ENCODE results near the gene PNISR.
A peak's percentile ranks its signal among the peaks of the same experiment; 100 is the strongest.

PNISR gene

DNA sequence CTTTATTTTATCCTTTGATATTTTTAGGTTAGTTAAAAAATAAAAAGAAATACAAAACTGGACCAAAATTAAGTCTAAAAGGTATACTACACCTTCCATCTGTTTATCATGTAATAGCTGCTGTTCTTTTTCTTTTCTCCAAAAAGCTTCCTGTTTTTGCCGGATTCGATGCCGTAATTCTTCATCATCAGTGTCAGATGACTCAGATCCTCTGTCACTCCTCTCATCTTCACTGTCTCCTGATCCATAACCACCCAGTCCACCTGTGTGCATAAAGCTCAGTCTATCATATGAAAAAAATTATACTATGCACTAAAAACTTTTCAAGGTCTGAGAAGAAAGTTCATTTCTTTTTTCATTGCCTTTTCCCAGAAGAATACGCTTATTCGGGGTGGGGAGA lies 22.7 kb downstream of the PNISR start:
- DNase-seq (ENCODE audit: low read depth): no peak

DNA sequence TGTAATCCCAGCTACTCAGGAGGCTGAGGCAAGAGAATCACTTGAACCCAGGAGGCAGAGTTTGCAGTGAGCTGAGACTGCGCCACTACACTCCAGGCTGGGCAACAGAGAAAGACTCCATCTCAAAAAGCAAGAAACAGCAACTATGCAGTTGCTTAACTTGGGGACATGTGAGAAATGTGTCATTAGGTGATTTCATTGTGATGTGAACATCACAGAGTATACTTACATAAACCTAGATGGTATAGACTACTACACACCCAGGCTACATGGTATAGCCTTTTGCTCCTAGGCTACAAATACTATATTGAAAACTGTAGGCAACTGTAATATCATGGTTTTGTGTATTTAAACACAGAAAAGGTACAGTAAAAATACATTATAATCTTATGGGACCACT lies 27.8 kb downstream of the PNISR start:
- no peak for DNase-seq (ENCODE audit: low read depth)

GRCh38 chr6:99393698-99394531 lies 31.2 kb downstream of the PNISR start, which contains the start of gene COQ3:
COQ3 (minus strand) TSS chr6:99394195; CDS start chr6:99394179, 16 bp downstream.
- DNase-seq (ENCODE audit: low read depth): peak; percentile 75

DNA sequence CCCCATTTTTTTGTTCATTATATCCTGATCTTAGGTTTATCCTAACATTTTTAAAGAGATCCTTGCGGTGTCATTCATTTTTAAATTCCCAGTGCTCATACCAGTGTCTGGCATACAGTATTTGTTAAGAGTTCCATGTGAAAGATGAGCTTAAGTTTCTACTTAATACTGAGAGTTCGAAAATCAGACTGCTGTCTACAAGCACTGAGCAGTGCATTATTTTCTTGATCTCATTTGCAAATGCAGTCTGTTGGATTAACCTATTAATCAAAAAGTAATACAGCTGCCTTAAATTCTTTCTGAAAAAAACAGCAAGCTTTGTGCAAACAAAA lies 31.8 kb downstream of the PNISR start:
- DNase-seq (ENCODE audit: low read depth): no peak

DNA sequence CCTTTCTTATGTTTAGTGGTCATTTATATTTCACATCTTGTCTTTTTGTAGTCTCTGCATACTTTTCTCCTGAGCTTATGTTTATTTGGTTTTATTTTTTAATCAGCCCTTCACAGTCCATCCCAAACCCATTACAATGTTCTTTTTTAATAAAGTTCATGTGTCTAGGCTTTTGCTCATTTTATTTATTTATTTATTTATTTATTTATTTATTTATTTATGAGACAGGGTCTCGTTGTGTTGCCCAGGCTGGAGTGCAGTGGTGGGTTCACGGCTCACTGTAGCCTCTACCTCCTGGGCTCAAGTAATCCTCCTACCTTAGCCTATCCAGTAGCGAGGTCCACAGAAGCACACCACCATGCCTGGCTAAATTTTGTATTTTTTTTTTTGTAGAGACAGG lies 34.2 kb downstream of the PNISR start:
- no peak for DNase-seq (ENCODE audit: low read depth)

GRCh38 chr6:99384507-99384906 lies 40.6 kb downstream of the PNISR start:
- no peak for DNase-seq (ENCODE audit: low read depth)

- no peak for DNase-seq (ENCODE audit: low read depth)
These were observed 46.5 kb downstream of the PNISR start for GRCh38 chr6:99378636-99379035.

DNA sequence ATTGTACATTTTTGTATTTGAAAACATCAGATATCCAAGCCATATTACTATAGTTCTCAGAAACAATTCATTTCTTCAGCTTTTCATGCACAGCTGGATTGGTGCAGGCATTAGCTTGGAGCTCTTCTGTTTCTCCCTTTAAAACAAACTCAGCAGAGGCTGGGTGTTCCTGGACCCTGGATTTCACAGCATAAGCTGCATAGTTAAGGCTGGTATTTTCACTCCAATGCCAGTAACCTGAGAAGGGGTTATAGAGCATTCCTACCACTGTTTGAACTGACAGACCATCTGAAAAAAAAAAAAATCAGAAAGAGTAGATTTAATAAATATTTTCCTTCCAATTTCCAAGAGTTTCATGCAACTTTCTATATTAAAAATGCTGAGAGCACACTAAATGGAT lies 55.6 kb downstream of the PNISR start:
- no peak for DNase-seq (ENCODE audit: low read depth)

- DNase-seq (ENCODE audit: low read depth): no peak
These were observed 58.3 kb downstream of the PNISR start for GRCh38 chr6:99366852-99367251.

- DNase-seq (ENCODE audit: low read depth): no peak
These were observed 61.1 kb downstream of the PNISR start for GRCh38 chr6:99364026-99364425.

DNA sequence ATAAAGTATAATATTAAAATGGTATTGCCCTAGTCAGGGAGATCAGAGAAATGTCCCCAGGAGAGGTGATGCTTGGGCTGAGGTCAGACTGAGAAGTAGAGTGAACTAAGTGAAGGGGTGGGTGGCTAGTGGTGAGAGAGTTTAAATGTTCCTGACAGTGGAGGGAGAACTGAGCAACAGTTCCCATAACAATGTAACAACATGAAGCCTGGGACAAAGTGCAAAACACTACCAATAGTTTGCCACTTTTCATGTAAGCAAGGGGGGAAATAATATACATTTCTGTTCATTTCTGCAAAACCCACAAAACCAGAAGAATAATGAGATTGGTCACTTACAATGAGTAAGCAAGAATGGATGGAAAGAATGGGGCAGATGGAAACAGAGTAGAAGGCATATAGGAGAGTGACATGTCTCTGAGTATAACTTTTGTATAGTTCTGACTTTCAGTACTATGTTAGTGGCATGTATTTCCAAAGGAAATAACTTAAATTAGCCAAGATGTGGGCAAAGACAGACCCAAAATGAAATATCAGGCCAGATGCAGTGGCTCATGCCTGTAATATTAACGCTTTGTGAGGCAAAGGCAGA lies 62.3 kb downstream of the PNISR start:
- DNase-seq (ENCODE audit: low read depth): no peak

GRCh38 chr6:99359800-99360199 lies 65.3 kb downstream of the PNISR start:
- no peak for DNase-seq (ENCODE audit: low read depth)

DNA sequence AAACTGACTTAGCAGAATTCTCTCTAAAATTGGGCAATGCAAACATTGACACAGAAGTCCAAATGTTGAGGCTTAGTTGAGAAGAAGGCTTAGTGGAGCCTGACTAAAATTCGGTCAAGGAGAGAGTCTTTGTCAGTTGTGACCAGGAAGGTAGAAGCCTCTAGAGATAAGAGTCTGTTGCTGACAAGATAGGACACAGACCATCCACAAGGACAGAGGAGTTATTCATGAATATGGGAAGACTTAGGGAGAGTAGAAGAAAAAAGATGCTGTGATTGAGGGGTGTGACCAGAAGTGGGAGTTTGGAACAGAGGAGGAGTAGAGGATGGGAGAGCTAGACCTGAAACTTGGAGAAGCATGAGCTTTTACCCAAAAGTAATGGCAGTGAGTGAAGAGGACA lies 68.5 kb downstream of the PNISR start:
- DNase-seq (ENCODE audit: low read depth): no peak

- no peak for DNase-seq (ENCODE audit: low read depth)
These were observed 70.1 kb downstream of the PNISR start for GRCh38 chr6:99354983-99355382.

DNA sequence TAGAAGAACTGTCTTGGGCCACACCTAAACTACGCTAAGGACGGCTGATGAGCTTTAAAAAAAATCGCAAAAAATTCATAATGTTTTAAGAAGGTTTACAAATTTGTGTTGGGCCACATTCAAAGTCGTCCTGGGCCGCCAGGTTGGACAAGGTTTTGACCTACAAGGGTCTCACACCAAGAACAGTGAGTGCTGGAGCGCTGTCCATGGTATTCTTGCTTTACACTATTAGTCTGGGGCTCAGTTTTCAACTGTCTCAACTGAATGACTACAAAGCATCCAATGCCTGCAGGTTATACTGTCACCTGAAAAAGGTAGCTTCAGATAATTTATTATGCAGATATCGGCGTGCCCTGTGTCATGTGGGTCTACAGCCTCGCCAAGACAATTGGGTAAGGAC lies 72.0 kb downstream of the PNISR start:
- DNase-seq (ENCODE audit: low read depth): no peak

DNA sequence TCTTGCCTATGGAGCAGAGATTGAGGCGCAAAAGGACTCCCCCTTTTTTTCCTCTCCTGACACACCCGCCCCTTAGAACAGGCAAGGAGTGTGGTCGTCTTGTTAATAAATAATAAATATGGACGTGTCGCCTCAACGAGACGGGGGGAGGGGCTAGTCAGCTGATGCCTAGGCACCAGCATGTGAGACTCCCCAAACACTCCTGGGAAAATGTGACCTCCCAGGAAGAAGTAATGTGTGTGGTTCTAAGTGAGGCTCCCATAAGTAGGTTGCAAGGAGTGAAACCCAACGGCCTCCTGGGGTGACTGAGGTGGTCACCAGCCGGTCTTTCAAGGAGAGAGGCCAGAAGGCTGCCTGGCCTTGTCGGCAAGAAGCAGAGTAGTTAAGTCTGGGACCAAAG lies 74.5 kb downstream of the PNISR start:
- no peak for DNase-seq (ENCODE audit: low read depth)

- DNase-seq (ENCODE audit: low read depth): peak; percentile 14
These were observed 75.7 kb downstream of the PNISR start, which contains the start of gene FAXC for GRCh38 chr6:99349171-99350141. FAXC (minus strand) TSS chr6:99349674; CDS start chr6:99349372, 302 bp downstream.

DNA sequence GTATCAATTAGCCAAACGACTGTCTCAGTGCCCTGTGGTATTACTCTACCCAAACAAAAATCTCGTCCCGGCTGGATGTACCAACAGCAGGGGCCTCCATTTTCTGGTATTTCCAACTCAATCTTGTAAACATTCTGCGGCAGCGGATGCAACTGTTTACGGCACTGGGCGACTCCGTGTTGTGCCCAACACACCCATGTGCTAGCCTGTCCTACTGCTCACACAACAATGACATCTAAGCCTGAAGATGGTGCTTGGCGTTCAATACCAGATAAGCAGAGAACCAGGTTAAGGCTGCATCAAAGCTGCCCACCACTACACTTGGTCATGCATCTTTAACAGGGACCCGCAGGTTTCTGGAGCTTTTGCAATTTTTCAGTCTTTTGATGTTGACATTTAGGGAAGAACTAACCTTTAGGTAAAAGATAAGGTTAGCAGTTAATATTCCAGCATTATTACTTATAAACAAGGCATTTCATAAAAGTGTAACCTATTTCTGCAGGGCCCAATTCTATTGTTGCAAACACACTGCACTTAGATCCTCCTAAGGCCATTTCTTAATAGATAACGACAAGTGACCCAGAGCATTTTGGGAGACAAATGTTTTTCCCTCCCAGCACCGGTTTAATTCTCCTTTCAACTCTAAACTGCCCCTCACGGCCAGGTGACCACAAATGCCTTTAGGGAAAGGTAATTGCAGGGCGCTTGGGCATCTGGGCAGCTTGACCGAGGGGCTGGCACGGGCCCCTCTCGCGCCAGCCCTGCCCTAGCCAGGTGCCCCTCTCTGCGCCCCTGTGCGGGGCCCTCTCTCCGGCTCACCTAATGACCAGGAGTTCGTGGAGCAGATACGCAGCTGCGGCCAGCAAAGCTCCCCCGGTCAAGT lies 76.6 kb downstream of the PNISR start:
- DNase-seq (ENCODE audit: low read depth): no peak
